HL-60/S4 (cell line): Measurements from ENCODE around the gene STKLD1.
"Not testable (repeated sequence)": the region's sequence is repeated elsewhere in the genome, so short reads cannot be mapped to it uniquely, and the experiment has no call there.

Experiments used
- in situ Hi-C: fragments of 300-500 bp; cut with MboI; formaldehyde crosslinking; loops from 2 replicates; pipeline ENCODE4 v1.14.3; 2022; ENCODE audit warnings: low sequenced_read_pairs

Gene STKLD1

DNA sequence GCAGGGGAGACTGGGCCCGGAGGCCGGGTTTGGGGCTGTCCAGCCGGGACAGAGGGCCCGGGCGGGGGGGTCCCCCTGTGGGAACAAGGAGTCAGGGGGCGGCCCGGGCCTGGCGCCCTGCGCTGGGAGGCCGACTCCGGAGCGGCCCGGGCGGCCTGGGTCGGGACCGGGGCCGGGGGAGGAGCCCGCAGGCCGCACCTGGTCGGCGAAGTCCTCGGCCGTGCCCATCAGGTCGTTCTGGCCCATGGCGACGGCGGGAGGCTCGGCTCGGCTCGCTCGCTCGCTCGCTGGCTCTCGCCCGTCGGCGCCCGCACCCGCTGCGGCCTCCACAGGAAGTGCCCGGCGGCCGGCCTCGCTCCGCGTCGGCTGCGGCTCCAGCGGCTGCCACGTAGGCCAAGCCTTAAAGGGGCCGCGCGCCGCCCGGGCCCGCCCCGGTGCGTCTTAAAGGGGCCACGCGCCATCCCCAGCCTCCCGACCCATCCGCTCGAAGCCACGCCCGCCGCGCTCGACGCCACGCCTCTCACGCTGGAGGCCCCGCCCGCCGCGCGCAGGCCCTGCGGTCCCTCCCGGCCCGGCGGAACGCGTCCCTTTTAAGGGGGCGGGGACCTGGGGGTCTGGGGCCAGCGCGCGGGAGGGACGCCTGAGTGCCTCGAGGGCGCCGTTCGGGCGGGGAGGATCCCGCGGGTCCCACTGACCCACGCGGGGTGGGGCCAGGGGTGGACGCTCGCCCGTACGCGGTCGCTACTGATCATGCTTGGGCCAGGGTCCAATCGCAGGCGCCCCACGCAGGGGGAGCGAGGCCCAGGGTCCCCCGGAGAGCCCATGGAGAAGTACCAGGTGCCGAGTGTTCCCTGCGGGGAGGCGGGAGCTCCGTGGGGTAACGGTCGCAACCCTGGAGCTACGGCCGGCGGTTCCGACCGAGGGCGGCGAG is at the start of gene STKLD1, which contains the start of gene SURF4:
Gene STKLD1 (plus strand): TSS at position 643 of the 931 bp plus-strand sequence. CDS start 108 bp downstream, at position 751.
Gene SURF4 (minus strand): TSS at position 337 of the 931 bp plus-strand sequence. CDS start 91 bp downstream, at position 246.
- in situ Hi-C loops, result no loop called here

DNA sequence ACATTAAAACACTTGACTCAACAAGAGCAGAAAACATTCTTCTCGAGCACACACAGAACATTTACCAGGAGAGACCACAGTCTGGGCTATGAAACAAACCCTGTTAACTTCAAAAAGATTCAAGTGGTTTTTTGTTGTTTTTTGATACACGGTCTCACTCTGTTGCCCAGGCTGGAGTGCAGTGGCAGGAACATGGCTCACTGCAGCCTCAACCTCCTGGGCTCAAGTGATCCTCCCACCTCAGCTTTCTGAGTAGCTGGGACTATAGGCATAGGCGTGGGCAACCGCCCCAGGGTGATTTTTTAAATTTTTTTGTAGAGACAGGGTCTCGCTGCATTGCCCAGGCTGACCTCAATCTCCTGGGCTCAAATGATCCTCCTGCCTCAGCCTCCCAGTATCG is 49.1 kb upstream of the STKLD1 start:
- in situ Hi-C loops, result not testable (repeated sequence)

DNA sequence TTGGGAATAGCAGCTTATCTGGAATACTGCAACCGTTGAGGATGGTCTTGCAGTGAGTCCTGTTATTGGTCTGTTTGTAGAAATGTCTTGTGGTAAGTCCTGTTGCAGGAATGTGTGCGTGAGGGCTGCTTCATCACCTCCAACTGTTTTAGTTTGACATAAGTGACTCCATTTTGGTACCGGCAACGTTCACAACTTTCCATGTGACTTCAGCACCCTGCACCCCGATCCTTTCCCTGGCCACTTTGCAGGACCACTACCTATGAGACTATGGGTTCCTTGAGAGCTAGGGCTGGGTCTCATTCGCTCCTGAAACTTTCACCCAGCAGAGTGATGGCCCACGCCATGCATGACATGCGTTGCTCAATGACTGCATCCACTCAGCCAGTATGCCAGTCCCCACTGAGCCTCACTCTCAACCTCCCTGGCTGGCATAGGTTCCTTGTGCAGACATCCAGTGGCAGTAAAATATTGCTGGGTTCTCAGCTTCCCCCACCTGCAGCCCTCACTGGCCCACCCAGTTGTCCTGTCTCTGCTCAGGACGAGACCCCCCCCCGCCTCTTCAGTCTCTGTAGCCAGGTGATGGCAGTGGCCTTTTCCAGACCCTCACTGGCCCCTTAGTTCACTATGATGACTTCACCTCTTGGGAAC is 48.2 kb upstream of the STKLD1 start:
- in situ Hi-C loops, result no loop called here

DNA sequence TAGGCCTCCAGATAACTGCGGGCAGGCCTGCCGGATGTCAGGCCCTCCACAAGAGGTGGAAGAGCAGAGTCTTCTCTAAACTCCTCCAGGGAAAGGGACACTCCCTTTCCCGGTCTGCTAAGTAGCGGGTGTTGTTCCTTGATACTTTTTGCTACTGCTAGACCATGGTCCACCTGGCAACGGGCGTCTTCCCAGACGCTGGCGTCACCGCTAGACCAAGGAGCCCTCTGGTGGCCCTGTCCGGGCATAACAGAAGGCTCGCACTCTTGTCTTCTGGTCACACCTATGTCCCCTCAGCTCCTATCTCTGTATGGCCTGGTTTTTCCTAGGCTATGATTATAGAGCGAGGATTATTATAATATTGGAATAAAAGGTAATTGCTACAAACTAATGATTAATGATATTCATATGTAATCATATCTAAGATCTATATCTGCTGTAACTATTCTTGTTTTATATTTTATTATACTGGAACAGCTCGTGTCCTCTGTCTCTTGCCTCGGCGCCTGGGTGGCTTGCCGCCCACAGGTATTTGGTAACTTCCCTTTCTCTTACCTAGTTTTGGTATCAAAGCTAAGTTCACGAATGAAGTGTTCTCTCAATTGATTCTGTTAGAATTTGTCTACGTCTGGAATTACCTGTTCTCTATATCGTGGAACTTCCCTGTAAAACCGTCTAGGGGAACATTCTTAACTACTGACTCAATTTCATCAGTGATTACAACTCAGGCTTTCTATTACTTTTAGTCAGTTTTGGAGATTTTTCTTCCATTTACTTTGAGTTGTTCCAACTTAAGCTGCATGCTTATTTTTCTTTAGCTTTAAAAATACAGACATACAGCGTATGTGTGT is 46.6 kb upstream of the STKLD1 start:
- in situ Hi-C loops, result not testable (repeated sequence)

DNA sequence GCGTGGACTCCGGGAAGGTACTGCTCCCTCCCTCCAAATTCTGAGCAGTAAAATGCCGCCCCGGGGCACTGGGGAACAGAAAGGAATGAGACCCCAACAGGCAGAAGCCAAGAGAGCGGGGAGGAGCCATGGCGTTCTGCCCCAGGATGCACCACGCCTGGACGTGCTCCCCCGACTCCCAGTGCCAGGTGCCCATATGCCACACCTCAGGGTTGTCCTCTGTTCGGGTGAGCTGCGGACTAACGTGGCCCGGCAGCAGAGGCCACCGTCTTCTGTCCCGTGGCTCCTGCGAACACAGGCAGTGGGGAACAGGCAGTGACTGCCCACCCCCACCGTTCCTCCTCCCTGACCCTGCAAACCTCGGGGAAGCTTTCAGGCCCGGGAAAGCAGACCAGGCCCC is 44.9 kb upstream of the STKLD1 start:
- in situ Hi-C loops, result no loop called here

DNA sequence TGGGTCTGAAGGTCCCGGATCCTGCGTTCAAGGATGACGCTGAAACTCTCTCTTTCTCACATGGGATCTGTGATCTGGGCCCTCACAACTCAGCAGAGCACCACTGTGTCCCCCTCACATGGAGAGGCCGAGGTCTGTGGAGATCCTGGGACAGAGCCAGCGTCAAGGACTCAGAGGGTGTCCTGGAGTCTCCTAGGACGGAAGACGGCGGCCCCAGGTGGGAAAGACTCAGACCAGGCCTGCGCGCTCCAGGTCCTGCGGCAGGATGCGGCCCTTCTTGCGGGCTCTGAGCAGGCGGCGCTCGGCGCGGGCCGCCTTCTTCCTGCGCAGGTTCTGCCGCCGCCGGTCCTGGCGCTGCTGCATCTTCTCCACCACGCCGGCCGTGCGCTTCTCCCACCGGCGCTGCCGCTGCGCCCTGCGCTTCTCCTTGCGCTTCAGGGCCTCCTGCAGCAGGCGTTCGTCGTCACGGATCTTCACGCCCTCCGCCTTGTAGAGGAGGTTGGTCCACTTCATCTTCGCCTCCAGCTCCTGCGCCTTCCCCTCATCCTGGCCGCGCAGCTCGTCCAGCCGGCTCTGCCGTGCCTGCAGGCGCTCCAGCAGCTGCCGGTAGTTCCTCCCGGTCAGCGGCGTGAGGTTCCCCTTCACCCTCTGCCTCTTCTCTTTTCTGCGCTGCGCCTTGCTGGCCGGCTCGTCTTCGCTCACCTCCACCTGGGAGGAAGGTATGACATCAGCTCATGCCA is 44.4 kb upstream of the STKLD1 start:
- in situ Hi-C loops, result no loop called here

DNA sequence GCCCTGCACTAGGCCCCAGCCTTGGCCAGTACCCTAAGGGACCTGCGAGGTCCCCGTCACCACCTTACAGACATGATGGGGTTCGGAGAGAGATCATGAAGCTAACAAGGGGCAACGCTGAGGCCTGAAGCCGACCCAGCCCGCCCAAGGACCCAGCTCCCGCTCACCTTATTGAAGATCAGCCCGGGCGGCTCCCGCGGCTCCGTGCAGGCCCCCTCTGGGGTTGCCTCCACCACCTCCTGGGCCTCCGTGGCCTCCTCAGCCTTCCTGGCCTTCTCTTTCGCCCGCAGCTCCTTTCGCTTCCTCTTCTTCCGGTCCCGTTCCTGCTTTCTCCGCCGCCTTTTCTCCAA is 43.8 kb upstream of the STKLD1 start:
- in situ Hi-C loops, result no loop called here

- in situ Hi-C loops, result no loop called here
Observed at GRCh38 chr9:133333011-133333410, 43.2 kb upstream of the STKLD1 start.

DNA sequence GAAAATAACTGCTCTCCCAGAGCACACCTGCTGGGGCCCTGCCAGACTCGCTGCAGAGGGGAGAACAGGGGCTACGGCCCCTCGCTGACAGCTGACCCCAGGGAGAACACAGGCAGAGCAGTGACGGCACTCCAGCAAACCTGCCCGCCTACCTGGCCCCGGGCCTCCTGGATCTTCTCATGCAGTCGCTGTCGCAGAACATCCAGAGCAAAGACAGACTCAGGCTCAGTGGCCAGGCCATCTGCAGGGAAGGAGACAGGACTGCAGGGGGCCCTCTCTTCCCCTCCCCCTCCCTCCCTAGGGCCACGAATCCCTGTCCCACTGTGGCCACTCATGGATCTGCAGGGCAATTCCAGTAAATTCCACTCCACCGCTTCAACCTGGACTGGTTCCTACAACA is 42.6 kb upstream of the STKLD1 start:
- in situ Hi-C loops, result no loop called here

DNA sequence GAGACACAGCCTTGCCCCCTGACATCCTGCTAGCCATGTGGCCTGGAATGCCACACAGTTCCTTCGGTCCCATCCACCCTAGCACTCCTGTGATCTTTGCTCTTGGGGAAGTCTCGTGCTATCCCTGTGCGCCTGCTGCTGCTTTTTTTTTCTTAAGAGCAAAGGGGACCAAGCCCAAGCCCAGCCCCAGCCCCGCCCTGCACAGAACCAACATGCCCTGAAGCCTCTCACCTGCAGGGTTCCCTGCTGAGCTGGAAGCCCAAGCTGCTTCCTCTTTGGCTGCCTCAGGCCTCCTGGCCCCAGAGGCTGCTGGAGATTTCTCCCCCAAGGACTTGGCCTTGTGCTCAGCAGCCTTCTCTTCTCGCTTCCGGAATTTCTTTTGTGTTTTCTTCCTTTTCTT is 42.0 kb upstream of the STKLD1 start:
- in situ Hi-C loops, result no loop called here

- in situ Hi-C loops, result not testable (repeated sequence)
Observed at GRCh38 chr9:133334888-133335287, 41.3 kb upstream of the STKLD1 start.

- in situ Hi-C loops, result no loop called here
Observed at GRCh38 chr9:133335924-133336811, 40.0 kb upstream of the STKLD1 start, which contains the start of gene SURF6. Gene SURF6, minus strand, starts transcription at chr9:133336188. Its CDS starts 56 bp downstream, at chr9:133336132.

DNA sequence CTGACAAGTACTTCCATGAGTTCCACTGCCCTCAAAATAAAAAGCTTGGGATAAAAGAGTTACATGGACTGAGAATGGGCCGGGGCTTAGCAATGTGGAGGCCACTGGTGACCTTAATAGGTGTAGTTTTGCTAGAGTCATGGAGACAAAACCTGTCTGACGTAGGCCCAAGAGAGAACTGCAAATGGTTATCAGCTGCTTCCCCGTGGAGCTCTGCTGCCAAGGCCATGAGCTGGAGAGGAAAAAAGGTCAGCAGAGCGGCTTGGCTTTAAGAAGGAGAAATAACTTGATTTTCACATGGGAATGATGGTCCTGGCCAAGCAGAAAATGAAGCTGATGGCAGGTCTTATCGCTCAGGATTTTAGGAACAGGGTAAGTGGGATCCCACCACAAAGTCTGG is 36.5 kb upstream of the STKLD1 start:
- in situ Hi-C loops, result no loop called here

- in situ Hi-C loops, result no loop called here
Observed at GRCh38 chr9:133340256-133340655, 35.9 kb upstream of the STKLD1 start.

DNA sequence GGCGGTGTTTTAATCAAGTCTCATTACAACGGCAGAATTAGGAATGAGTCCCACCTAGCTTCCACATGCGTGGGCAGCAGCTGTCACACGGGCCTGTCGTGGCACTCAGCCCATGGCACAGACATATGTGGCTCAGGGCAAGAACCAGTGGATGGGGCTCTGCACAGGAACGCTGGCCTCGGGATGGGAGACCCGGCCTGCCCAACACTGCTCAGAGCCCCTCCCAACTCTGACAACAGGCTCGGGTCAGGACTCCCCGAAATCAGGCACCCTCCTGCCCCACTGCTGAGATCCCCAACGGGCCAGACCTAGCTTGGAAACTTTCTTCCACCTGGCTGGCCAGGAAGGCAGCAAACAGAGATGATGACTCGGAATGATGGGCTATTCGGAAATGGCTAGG is 35.2 kb upstream of the STKLD1 start:
- in situ Hi-C loops, result no loop called here

- in situ Hi-C loops, result no loop called here
Observed at GRCh38 chr9:133341369-133342068, 34.6 kb upstream of the STKLD1 start.

GRCh38 chr9:133342069-133342406 is 34.1 kb upstream of the STKLD1 start:
- in situ Hi-C loops, result no loop called here

DNA sequence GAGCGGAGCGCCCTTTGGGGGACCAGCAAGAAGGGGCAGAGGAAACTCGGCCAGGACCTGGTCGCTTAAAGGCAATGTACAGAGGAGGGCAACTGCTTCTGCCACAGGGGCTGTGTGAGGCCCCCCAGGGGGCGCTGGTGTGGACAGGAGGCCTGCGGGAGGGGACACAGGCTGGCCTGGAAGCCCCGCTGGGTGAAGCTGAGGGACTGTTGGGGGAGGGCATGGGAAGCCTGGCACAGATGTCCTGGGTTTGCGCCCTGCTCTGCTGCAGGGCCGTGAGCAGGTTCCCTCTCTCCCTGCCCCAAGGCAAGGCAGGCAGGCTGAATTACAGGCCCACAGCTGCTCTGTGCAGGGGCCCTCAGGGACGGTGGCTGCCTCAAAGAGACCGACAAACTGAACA is 33.6 kb upstream of the STKLD1 start:
- in situ Hi-C loops, result no loop called here

- in situ Hi-C loops, result no loop called here
Observed at GRCh38 chr9:133344071-133344470, 32.1 kb upstream of the STKLD1 start.
